Endothelial cell of umbilical vein (primary cell): Measurements from ENCODE around the gene LIPE. TPM values are rescaled to one million over a fixed set of nuclear protein-coding genes. Genes with fewer than 3 reads are reported as not detected.

ENCODE experiments used
- Bru-seq: library from RNA; stranded (reverse); fragments of 400-500 nt; gene quantifications from one replicate; lab custom pipeline; 2021; lab: Mats Ljungman, UMichigan
- BruChase-seq, 2 experiments: library from RNA; stranded (reverse); fragments of 400-500 nt; gene quantifications; one replicate each; lab custom pipeline; 2021; lab: Mats Ljungman, UMichigan
- BruUV-seq: library from RNA; stranded (reverse); fragments of 400-500 nt; replicated peaks from 2 replicates; lab custom pipeline; 2021; lab: Mats Ljungman, UMichigan
- CTCF ChIA-PET: fragments of 300-600, 350-600 bp; sonication (Branson Sonifier 250); formaldehyde crosslinking; loops from one replicate; lab custom pipeline; 2021; ENCODE audit warnings: antibody characterized with exemption, inconsistent platforms; lab: Charles Lee
- POLR2A ChIA-PET: fragments of 300-600, 350-600 bp; sonication (Branson Sonifier 250); formaldehyde crosslinking; loops from one replicate; lab custom pipeline; 2021; ENCODE audit warnings: antibody characterized with exemption, inconsistent platforms; lab: Charles Lee
- DNase-seq: peaks from one replicate; pipeline ENCODE4 v3.0.0-alpha.2; 2011; ENCODE audit warnings: low read depth, low spot score
- FAIRE-seq: peaks from 2 replicates; lab custom pipeline; 2011; peaks lifted over from hg19 to GRCh38; lab: Jason Lieb, UNC
- H2AFZ ChIP-seq: 2 replicates; pipeline ENCODE4 v1.6.0; 2012; ENCODE audit warnings: low read depth, low read length, control low read depth, inconsistent platforms
- H3K27ac ChIP-seq: 2 replicates; pipeline ENCODE4 v1.5.1; 2011; ENCODE audit warnings: low read depth, mild to moderate bottlenecking, control low read depth, low read length, moderate library complexity; ENCODE audit not compliant: insufficient read depth
- H3K27me3 ChIP-seq, 2 experiments: 2 replicates each; pipeline versions ENCODE4 v1.6.0 to v1.6.1; 2011; ENCODE audit warnings: low read length in 2 of 2, mixed read lengths in 1 of 2; ENCODE audit not compliant: control insufficient read depth in 2 of 2, insufficient read depth in 2 of 2
- H3K36me3 ChIP-seq, 2 experiments: 2 replicates in 1 of 2; 3 replicates in 1 of 2; pipeline ENCODE4 v1.5.1; 2011; ENCODE audit warnings: low read length in 2 of 2, mild to moderate bottlenecking in 1 of 2, moderate library complexity in 1 of 2; ENCODE audit not compliant: control insufficient read depth in 2 of 2, insufficient read depth in 2 of 2; ENCODE audit errors: extremely low read depth in 1 of 2
- H3K4me1 ChIP-seq: 3 replicates; pipeline ENCODE4 v1.5.1; 2011; ENCODE audit warnings: mild to moderate bottlenecking, low read length; ENCODE audit not compliant: control insufficient read depth, insufficient read depth; ENCODE audit errors: extremely low read depth
- H3K4me2 ChIP-seq: 2 replicates; pipeline ENCODE4 v1.6.1; 2011; ENCODE audit warnings: low read length, control low read depth, mixed read lengths; ENCODE audit not compliant: insufficient read depth
- H3K4me3 ChIP-seq, 3 experiments: fragments of 200-600 bp in 1 of 3; sonication (generic), shearing (Covaris generic) in 1 of 3; replicated peaks in 1 of 3; 2 replicates each; pipeline ENCODE4 v1.5.1; 2011 to 2016; ENCODE audit warnings: control low read depth in 3 of 3, low read length in 3 of 3, mild to moderate bottlenecking in 2 of 3, inconsistent platforms in 1 of 3, low read depth in 1 of 3, moderate library complexity in 1 of 3; ENCODE audit not compliant: insufficient read depth in 1 of 3
- H3K79me2 ChIP-seq: 2 replicates; pipeline ENCODE4 v1.6.0; 2012; ENCODE audit warnings: low read length, inconsistent platforms; ENCODE audit not compliant: control insufficient read depth, insufficient read depth
- H3K9ac ChIP-seq: replicated peaks from 2 replicates; pipeline ENCODE3; 2011; ENCODE audit warnings: low read length, control low read depth; ENCODE audit not compliant: insufficient read depth; ENCODE audit errors: extremely low read depth
- H3K9me1 ChIP-seq: replicated peaks from 3 replicates; pipeline ENCODE4 v1.6.0; 2011; ENCODE audit warnings: mild to moderate bottlenecking, low read length; ENCODE audit not compliant: control insufficient read depth, insufficient read depth; ENCODE audit errors: extremely low read depth
- H3K9me3 ChIP-seq: replicated peaks from 2 replicates; pipeline ENCODE4 v1.5.1; 2012; ENCODE audit warnings: low read length, inconsistent platforms; ENCODE audit not compliant: control insufficient read depth, insufficient read depth
- H4K20me1 ChIP-seq: replicated peaks from 2 replicates; pipeline ENCODE3; 2011; ENCODE audit warnings: mild to moderate bottlenecking, low read length; ENCODE audit not compliant: control insufficient read depth, insufficient read depth; ENCODE audit errors: extremely low read depth
- EZH2 ChIP-seq: IDR thresholded peaks from 2 replicates; pipeline ENCODE4 v1.6.1; 2012; ENCODE audit warnings: borderline replicate concordance, low read depth, mild to moderate bottlenecking, moderate library complexity, low read length, inconsistent platforms; ENCODE audit not compliant: severe bottlenecking
- FOS ChIP-seq: IDR thresholded peaks from 2 replicates; pipeline ENCODE4 v1.6.1; 2011; ENCODE audit warnings: mild to moderate bottlenecking, low read length, moderate library complexity, borderline replicate concordance; ENCODE audit not compliant: insufficient read depth
- GATA2 ChIP-seq: IDR thresholded peaks from 2 replicates; pipeline ENCODE4 v1.7.0; 2011; ENCODE audit warnings: low read depth, mild to moderate bottlenecking, moderate library complexity, mixed read lengths, low read length; ENCODE audit not compliant: insufficient read length, insufficient read depth
- JUN ChIP-seq: IDR thresholded peaks from 2 replicates; pipeline ENCODE4 v1.6.1; 2011; ENCODE audit warnings: borderline replicate concordance, low read depth; ENCODE audit not compliant: insufficient read length, insufficient read depth
- MYC ChIP-seq: IDR thresholded peaks from one replicate; pipeline ENCODE4 v1.6.1; 2011; ENCODE audit warnings: mild to moderate bottlenecking, low read depth, low read length
- POLR2A ChIP-seq: IDR thresholded peaks from 2 replicates; pipeline ENCODE4 v1.6.1; 2012; ENCODE audit warnings: low read depth, mild to moderate bottlenecking, control low read depth, low read length
- POLR2AphosphoS5 ChIP-seq: IDR thresholded peaks from 2 replicates; pipeline ENCODE4 v1.6.1; 2012; ENCODE audit warnings: low read depth, mild to moderate bottlenecking, control low read depth, low read length, moderate library complexity; ENCODE audit not compliant: insufficient read depth
- dilution Hi-C: fragments of 300-500 bp; cut with MboI; formaldehyde crosslinking; loops from one replicate; pipeline ENCODE4 v1.15.0; 2019; ENCODE audit warnings: low sequenced_read_pairs; ENCODE audit not compliant: extremely low pct_ligation_motif_present
- intact Hi-C: fragments of 100-400 bp; cut with micrococcal nuclease; formaldehyde crosslinking; loops from one replicate; pipeline ENCODE4 v1.10.0; 2022
- long read RNA-seq: library from polyadenylated mRNA; stranded (forward); transcript quantifications from one replicate; pipeline ENCODE4 v2.0.0, GENCODE V29; 2021
- polyA minus RNA-seq, 3 experiments: library from RNA; depleted of rRNA, polyadenylated mRNA; stranded (reverse); fragments of >200 nt; gene quantifications; 1 replicate in 1 of 3; 2 replicates in 2 of 3; pipeline ENCODE4 v1.2.3, GENCODE V29; 2011
- polyA plus RNA-seq, 4 experiments: library from polyadenylated mRNA; depleted of rRNA in 3 of 4; stranded (reverse) in 3 of 4; unstranded in 1 of 4; fragments of >200 nt; gene quantifications; 2 replicates each; pipeline versions ENCODE4 v1.2.1 to v1.2.3, GENCODE V29; 2011 to 2012; ENCODE audit warnings: missing spikeins in 1 of 4
- total RNA-seq: library from RNA; stranded (reverse); gene quantifications from 2 replicates; pipeline ENCODE4 v1.2.3, GENCODE V29; 2021
- TF ChIP-seq, protein P1 (sequence below), 2 donors: IDR thresholded peaks; 1 replicate in 1 of 2; 2 replicates in 1 of 2; pipeline ENCODE4 v1.5.1; 2011; ENCODE audit warnings: low read length in 2 of 2, mild to moderate bottlenecking in 2 of 2, moderate library complexity in 2 of 2, control low read depth in 1 of 2, inconsistent platforms in 1 of 2, low read depth in 1 of 2; ENCODE audit not compliant: insufficient read depth in 1 of 2; ENCODE audit errors: extremely low read depth in 1 of 2
- TF ChIP-seq, protein P2 (sequence below): IDR thresholded peaks from 2 replicates; pipeline ENCODE4 v1.6.1; 2011; ENCODE audit not compliant: insufficient read depth, insufficient read length

The LIPE gene, protein sequence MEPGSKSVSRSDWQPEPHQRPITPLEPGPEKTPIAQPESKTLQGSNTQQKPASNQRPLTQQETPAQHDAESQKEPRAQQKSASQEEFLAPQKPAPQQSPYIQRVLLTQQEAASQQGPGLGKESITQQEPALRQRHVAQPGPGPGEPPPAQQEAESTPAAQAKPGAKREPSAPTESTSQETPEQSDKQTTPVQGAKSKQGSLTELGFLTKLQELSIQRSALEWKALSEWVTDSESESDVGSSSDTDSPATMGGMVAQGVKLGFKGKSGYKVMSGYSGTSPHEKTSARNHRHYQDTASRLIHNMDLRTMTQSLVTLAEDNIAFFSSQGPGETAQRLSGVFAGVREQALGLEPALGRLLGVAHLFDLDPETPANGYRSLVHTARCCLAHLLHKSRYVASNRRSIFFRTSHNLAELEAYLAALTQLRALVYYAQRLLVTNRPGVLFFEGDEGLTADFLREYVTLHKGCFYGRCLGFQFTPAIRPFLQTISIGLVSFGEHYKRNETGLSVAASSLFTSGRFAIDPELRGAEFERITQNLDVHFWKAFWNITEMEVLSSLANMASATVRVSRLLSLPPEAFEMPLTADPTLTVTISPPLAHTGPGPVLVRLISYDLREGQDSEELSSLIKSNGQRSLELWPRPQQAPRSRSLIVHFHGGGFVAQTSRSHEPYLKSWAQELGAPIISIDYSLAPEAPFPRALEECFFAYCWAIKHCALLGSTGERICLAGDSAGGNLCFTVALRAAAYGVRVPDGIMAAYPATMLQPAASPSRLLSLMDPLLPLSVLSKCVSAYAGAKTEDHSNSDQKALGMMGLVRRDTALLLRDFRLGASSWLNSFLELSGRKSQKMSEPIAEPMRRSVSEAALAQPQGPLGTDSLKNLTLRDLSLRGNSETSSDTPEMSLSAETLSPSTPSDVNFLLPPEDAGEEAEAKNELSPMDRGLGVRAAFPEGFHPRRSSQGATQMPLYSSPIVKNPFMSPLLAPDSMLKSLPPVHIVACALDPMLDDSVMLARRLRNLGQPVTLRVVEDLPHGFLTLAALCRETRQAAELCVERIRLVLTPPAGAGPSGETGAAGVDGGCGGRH
- total RNA-seq: 10.4 and 13.5 TPM in 2 replicates
- polyA plus RNA-seq: 3.8 and 6.0 TPM in 2 replicates
- 3.8 and 4.8 TPM in 2 replicates for polyA plus RNA-seq (2011; cell fraction: cytosol; rRNA removed)
- 4.2 and 5.8 TPM in 2 replicates for polyA plus RNA-seq (2011; cell fraction: nucleus; rRNA removed)
- 4.0 and 6.7 TPM in 2 replicates for polyA plus RNA-seq (2012)
- 3.4 and 4.3 TPM in 2 replicates for polyA minus RNA-seq
- not detected for polyA minus RNA-seq (2011; cell fraction: cytosol; rRNA and poly(A)+ RNA removed)
- 3.2 and 6.1 TPM in 2 replicates for polyA minus RNA-seq (2011; cell fraction: nucleus; rRNA and poly(A)+ RNA removed)
- percentile 42 among the genes with signal in this experiment for Bru-seq, nascent RNA
- BruChase-seq, experiment 1, labeled RNA remaining after a 6-hour chase: percentile 39 among the genes with signal in this experiment
- percentile 37 among the genes with signal in this experiment for BruChase-seq, experiment 2, labeled RNA remaining after a 2-hour chase
- long read RNA-seq, partial matches to known transcripts: 1 of 4 reads
- long read RNA-seq, other reads (novel, unspliced or antisense): 3 of 4 reads

DNA sequence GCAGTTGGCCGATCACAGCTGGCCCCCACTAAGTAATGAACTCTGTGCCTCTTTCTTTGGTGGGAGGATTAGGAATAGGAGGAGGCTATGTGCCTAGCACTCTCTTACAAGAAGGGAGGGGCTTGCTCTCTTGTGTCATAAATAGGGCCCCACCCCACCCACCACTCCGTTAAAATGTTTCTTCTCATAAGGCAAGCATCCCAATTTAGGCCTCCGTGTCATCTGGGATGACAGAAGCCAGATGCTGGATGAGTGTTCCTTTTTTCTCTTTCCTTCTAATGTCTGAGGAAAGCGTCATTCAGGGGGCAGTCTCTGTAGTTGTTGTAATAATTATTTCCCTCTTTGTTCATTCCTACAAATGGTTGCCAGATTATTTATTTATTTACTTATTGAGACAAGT lies at the start of gene LIPE:
Gene LIPE (minus strand): TSS at position 76 of the 400 bp plus-strand sequence. CDS start 239 bp downstream, outside the sequence.
- Histone ChIP-seq H3K36me3 (no peaks in the 10 kb centered on the region), H3K4me3 (no peak within 1 kb of the TSS), H3K27me3 (no peaks in the 10 kb centered on the region), H3K9me3 (no peaks in the 10 kb centered on the region), H2AFZ (no peak within 1 kb of the TSS), H3K9me1 (no peaks in the 10 kb centered on the region), H3K9ac (no peak within 1 kb of the TSS), H3K4me2 (no peak within 1 kb of the TSS), H4K20me1 (no peaks in the 10 kb centered on the region), H3K4me1 (peaks cover 17% of the 10 kb centered on the region), H3K27ac (no peak within 1 kb of the TSS), H3K79me2 (no peaks in the 10 kb centered on the region)
- FAIRE-seq (no peak), DNase-seq (no peak)
- dilution Hi-C loops (no loop called here), intact Hi-C loops (no loop called here)
- ChIA-PET CTCF (interaction anchor here (4.3 kb wide), 1 partner anchor 11 kb away, joined by 22 read pairs; no protein-coding TSS in a partner anchor), POLR2A (no interaction called here)
- BruUV-seq: no TSS peak
- TF ChIP-seq POLR2A: no peak
- no peak for TF ChIP-seq FOS
- TF ChIP-seq, protein P1, sequence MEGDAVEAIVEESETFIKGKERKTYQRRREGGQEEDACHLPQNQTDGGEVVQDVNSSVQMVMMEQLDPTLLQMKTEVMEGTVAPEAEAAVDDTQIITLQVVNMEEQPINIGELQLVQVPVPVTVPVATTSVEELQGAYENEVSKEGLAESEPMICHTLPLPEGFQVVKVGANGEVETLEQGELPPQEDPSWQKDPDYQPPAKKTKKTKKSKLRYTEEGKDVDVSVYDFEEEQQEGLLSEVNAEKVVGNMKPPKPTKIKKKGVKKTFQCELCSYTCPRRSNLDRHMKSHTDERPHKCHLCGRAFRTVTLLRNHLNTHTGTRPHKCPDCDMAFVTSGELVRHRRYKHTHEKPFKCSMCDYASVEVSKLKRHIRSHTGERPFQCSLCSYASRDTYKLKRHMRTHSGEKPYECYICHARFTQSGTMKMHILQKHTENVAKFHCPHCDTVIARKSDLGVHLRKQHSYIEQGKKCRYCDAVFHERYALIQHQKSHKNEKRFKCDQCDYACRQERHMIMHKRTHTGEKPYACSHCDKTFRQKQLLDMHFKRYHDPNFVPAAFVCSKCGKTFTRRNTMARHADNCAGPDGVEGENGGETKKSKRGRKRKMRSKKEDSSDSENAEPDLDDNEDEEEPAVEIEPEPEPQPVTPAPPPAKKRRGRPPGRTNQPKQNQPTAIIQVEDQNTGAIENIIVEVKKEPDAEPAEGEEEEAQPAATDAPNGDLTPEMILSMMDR (IDR thresholded peaks at IDR 0.05; ENCODE audit: extremely low read depth in 1 of 2, insufficient read depth in 1 of 2, low read depth in 1 of 2, low read length in 2 of 2): no peak
- TF ChIP-seq JUN: no peak
- TF ChIP-seq GATA2: no peak
- TF ChIP-seq, protein P2, sequence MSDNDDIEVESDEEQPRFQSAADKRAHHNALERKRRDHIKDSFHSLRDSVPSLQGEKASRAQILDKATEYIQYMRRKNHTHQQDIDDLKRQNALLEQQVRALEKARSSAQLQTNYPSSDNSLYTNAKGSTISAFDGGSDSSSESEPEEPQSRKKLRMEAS: no peak
- TF ChIP-seq EZH2: no peak
- TF ChIP-seq MYC: no peak
- TF ChIP-seq POLR2AphosphoS5: no peak
